Thoracic aorta (tissue), 2 donors: ENCODE data around the gene MYRIP. TPM values are rescaled to one million over a fixed set of nuclear protein-coding genes. Genes with fewer than 3 reads are reported as not detected.
"Not testable (repeated sequence)": the region's sequence is repeated elsewhere in the genome, so short reads cannot be mapped to it uniquely, and the experiment has no call there.

ENCODE experiments used
- ATAC-seq: fragments of 150-250 bp; one replicate; pipeline ENCODE4 v1.8.0; 2017; ENCODE audit warnings: low read depth; ENCODE audit not compliant: insufficient number of reproducible peaks, low FRiP score
- DNase-seq: peaks from one replicate; pipeline ENCODE4 v3.0.0-alpha.2; 2020; ENCODE audit warnings: low spot score
- H3K27ac ChIP-seq, 2 donors: fragments of 200-600 bp; sonication (generic); 1 replicate in 1 of 2; 2 replicates in 1 of 2; pipeline ENCODE4 v1.5.1; 2016; ENCODE audit warnings: mild to moderate bottlenecking in 2 of 2, moderate library complexity in 2 of 2
- H3K27me3 ChIP-seq: fragments of 200-600 bp; sonication (generic); replicated peaks from 2 replicates; pipeline ENCODE4 v1.6.0; 2016; ENCODE audit warnings: mild to moderate bottlenecking; ENCODE audit not compliant: insufficient read depth
- H3K36me3 ChIP-seq: fragments of 200-600 bp; sonication (generic); one replicate; pipeline ENCODE4 v1.5.1; 2016
- H3K4me1 ChIP-seq, 2 donors: fragments of 200-600 bp; sonication (generic); 1 replicate in 1 of 2; 2 replicates in 1 of 2; pipeline versions ENCODE4 v1.5.1 to v1.6.0; 2016; ENCODE audit warnings: low read depth in 2 of 2, mild to moderate bottlenecking in 1 of 2; ENCODE audit not compliant: control insufficient read depth in 1 of 2
- H3K4me3 ChIP-seq: fragments of 200-600 bp; sonication (generic); 2 replicates; pipeline ENCODE4 v1.5.1; 2016; ENCODE audit warnings: mild to moderate bottlenecking
- H3K9me3 ChIP-seq: fragments of 200-600 bp; sonication (generic); 2 replicates; pipeline ENCODE4 v1.5.1; 2016
- CTCF ChIP-seq: fragments of 200-600 bp; sonication (generic); IDR thresholded peaks from one replicate; pipeline ENCODE4 v1.5.1; 2019; ENCODE audit warnings: antibody characterized with exemption
- total RNA-seq, 2 donors: library from RNA; depleted of rRNA; stranded (reverse); fragments of >200 nt; gene quantifications; one replicate each; pipeline versions ENCODE4 v1.1.0 to v1.2.3, GENCODE V29; 2016

MYRIP gene
- total RNA-seq, 2 donors from 2014 or later, result 1.5 to 5.1 TPM

DNA sequence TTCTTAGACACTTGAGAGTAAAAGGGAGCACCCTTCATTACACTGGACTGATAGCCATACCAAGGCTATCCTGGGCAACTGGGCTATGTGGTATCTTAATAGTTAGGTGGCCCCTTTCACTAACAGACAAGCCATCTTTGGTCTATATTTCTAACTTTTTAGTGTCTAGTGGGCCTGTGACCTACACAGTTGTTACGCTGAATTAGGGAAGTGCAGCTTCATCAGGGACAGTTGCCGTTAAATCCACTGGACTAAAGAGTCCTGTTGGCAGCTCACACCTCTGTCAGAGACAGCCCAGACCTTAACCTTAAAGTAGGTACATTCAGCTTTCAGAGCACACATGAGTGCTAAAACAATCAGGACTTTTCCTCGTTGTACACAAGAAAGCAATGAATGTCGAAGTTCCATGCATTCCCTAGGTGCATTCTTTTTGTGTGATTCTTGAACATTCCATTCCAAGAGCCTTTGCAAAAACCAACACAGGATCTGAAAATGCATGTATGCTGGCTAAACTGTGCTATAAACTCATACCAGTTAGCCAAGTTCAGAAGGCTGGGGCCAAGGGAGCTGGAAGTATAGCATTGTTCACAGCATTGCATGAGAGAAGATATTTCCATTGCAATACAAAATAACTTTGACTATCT is 269.9 kb downstream of the MYRIP start:
- ATAC-seq (no peak), DNase-seq (no peak)
- H3K4me3 ChIP-seq, result no peak overlapping the region
- peak overlapping the region; percentile 53 to 74 for H3K27ac ChIP-seq
- H3K27me3 ChIP-seq, result no peaks in the 10 kb centered on the region
- no peaks in the 10 kb centered on the region for H3K36me3 ChIP-seq
- H3K4me1 ChIP-seq, result peaks cover 10 to 17% of the 10 kb centered on the region in 2 donors
- H3K9me3 ChIP-seq, result no peaks in the 10 kb centered on the region
- no peak for TF ChIP-seq CTCF

GRCh38 chr3:40079847-40080240 is 270.4 kb downstream of the MYRIP start:
- Histone ChIP-seq H3K4me3 (no peak overlapping the region), H3K27me3 (no peaks in the 10 kb centered on the region), H3K4me1 (peaks cover 10 to 17% of the 10 kb centered on the region in 2 donors), H3K36me3 (no peaks in the 10 kb centered on the region), H3K27ac (peak overlapping the region in 1 of 2 donors; percentile 53), H3K9me3 (no peaks in the 10 kb centered on the region)
- no peak for TF ChIP-seq CTCF
- ATAC-seq (no peak), DNase-seq (no peak)

- ATAC-seq (no peak), DNase-seq (no peak)
- Histone ChIP-seq H3K36me3 (no peaks in the 10 kb centered on the region), H3K4me1 (peaks cover 10 to 16% of the 10 kb centered on the region in 2 donors), H3K27ac (no peak overlapping the region), H3K9me3 (no peaks in the 10 kb centered on the region), H3K4me3 (no peak overlapping the region), H3K27me3 (no peaks in the 10 kb centered on the region)
- TF ChIP-seq CTCF, result no peak
Observed at GRCh38 chr3:40083066-40083465, 273.7 kb downstream of the MYRIP start.

GRCh38 chr3:40084424-40084823 is 275.0 kb downstream of the MYRIP start:
- not testable (repeated sequence) for DNase-seq, H3K27ac ChIP-seq, H3K27me3 ChIP-seq, H3K9me3 ChIP-seq, ATAC-seq, H3K36me3 ChIP-seq, H3K4me3 ChIP-seq, H3K4me1 ChIP-seq

DNA sequence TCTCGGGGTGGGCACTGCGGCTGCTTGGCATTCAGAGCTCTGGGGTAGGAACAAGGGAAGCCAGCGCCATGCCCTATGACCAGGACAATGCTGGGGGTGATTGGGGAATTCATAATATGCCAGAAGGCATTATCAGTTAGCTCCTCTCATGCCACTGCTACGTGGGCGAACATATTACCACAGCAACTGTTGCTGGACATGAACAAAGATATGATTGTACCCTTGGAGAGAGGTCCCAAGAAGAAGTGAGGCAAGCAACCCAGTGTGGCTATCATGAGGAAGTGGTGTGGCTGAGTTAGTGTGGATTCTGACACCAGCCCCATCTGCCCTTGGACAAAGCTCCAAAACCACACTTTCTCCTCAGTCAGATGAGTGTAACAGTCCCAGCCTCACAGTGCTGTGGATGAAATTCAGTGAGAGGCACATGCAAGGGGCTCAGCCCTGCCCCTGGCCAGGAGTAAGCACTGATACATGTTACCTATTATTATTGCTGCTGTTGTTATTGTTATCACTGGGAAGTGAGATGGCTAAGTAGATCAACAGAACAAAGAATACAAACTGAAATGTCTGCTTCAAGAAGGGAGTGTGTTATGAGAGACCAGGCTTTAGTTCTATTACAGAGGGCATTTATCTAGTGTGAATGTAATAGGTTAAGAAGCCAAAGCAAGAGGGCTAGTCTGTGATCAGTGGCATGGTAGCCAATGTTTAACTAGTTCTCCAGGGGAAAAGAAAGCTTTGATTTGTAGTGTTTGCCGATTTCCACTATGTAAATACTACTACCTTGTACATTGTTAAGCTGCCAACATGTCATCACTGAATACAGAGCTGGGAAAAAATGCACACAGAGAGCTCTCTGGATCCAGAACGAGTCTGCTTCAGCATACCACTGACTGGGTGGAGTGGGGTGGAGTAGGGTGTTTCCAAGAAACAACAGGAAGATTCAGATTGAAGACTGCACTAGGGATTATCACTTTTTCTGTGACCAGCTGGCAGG is 277.8 kb downstream of the MYRIP start:
- Histone ChIP-seq H3K36me3 (no peaks in the 10 kb centered on the region), H3K27ac (no peak overlapping the region), H3K4me1 (no peaks in the 10 kb centered on the region), H3K4me3 (no peak overlapping the region), H3K27me3 (no peaks in the 10 kb centered on the region), H3K9me3 (no peaks in the 10 kb centered on the region)
- no peak for TF ChIP-seq CTCF
- DNase-seq (no peak), ATAC-seq (no peak)
